Activated naive CD8-positive, alpha-beta T cell (primary cell): Measurements from ENCODE around the gene AGAP3.

Source experiments
- H3K27ac Mint-ChIP-seq: one replicate; pipeline ENCODE4 v1.8.0; 2021; ENCODE audit warnings: mixed read lengths
- H3K27me3 Mint-ChIP-seq: one replicate; pipeline ENCODE4 v1.8.0; 2021; ENCODE audit warnings: mixed read lengths
- H3K36me3 Mint-ChIP-seq: one replicate; pipeline ENCODE4 v1.8.0; 2021; ENCODE audit warnings: mixed read lengths
- H3K4me1 Mint-ChIP-seq: one replicate; pipeline ENCODE4 v1.8.0; 2021; ENCODE audit warnings: low read depth, mixed read lengths
- H3K4me3 Mint-ChIP-seq: one replicate; pipeline ENCODE4 v1.8.0; 2021; ENCODE audit warnings: mild to moderate bottlenecking, mixed read lengths
- H3K9me3 Mint-ChIP-seq: one replicate; pipeline ENCODE4 v1.8.0; 2021; ENCODE audit warnings: low read depth, mixed read lengths

The AGAP3 gene

GRCh38 chr7:151075978-151076426, 10.3 kb upstream of the AGAP3 start:
- Mint-ChIP-seq H3K9me3 (no peaks in the 10 kb centered on the region), H3K27me3 (no peaks in the 10 kb centered on the region), H3K4me1 (peaks cover 17% of the 10 kb centered on the region), H3K4me3 (no peak overlapping the region), H3K27ac (no peak overlapping the region), H3K36me3 (peaks cover 2% of the 10 kb centered on the region)

GRCh38 chr7:151076863-151077704, 9.2 kb upstream of the AGAP3 start:
- no peaks in the 10 kb centered on the region for H3K9me3 Mint-ChIP-seq
- no peak overlapping the region for H3K4me3 Mint-ChIP-seq
- H3K27ac Mint-ChIP-seq, result no peak overlapping the region
- no peaks in the 10 kb centered on the region for H3K27me3 Mint-ChIP-seq
- peaks cover 2% of the 10 kb centered on the region for H3K36me3 Mint-ChIP-seq
- peaks cover 17% of the 10 kb centered on the region for H3K4me1 Mint-ChIP-seq

GRCh38 chr7:151077705-151078232, 8.5 kb upstream of the AGAP3 start:
- Mint-ChIP-seq H3K27me3 (no peaks in the 10 kb centered on the region), H3K4me1 (peaks cover 20% of the 10 kb centered on the region), H3K4me3 (peak overlapping the region; percentile 95), H3K27ac (peak overlapping the region; percentile 76), H3K36me3 (peaks cover 2% of the 10 kb centered on the region), H3K9me3 (no peaks in the 10 kb centered on the region)

- peaks cover 22% of the 10 kb centered on the region for H3K4me1 Mint-ChIP-seq
- H3K27me3 Mint-ChIP-seq, result no peaks in the 10 kb centered on the region
- H3K36me3 Mint-ChIP-seq, result peaks cover 2% of the 10 kb centered on the region
- H3K4me3 Mint-ChIP-seq, result peak overlapping the region; percentile 95
- peak overlapping the region; percentile 76 for H3K27ac Mint-ChIP-seq
- no peaks in the 10 kb centered on the region for H3K9me3 Mint-ChIP-seq
These were observed 7.8 kb upstream of the AGAP3 start for GRCh38 chr7:151078233-151079040.

GRCh38 chr7:151079199-151079910, 6.9 kb upstream of the AGAP3 start:
- peaks cover 25% of the 10 kb centered on the region for H3K4me1 Mint-ChIP-seq
- peak overlapping the region; percentile 95 for H3K4me3 Mint-ChIP-seq
- H3K36me3 Mint-ChIP-seq, result peaks cover 2% of the 10 kb centered on the region
- H3K27me3 Mint-ChIP-seq, result no peaks in the 10 kb centered on the region
- H3K27ac Mint-ChIP-seq, result peak overlapping the region; percentile 90
- H3K9me3 Mint-ChIP-seq, result no peaks in the 10 kb centered on the region

- peaks cover 2% of the 10 kb centered on the region for H3K36me3 Mint-ChIP-seq
- peaks cover 29% of the 10 kb centered on the region for H3K4me1 Mint-ChIP-seq
- H3K4me3 Mint-ChIP-seq, result peak overlapping the region; percentile 95
- peaks cover 4% of the 10 kb centered on the region for H3K27me3 Mint-ChIP-seq
- H3K27ac Mint-ChIP-seq, result peak overlapping the region; percentile 90
- no peaks in the 10 kb centered on the region for H3K9me3 Mint-ChIP-seq
These were observed 6.2 kb upstream of the AGAP3 start for GRCh38 chr7:151080067-151080521.

GRCh38 chr7:151080522-151081169, 5.6 kb upstream of the AGAP3 start, which contains the start of gene FASTK:
TSS of gene FASTK (minus strand) at chr7:151080809. CDS start at chr7:151080766, 43 bp downstream.
- Mint-ChIP-seq H3K27me3 (peaks cover 6% of the 10 kb centered on the region), H3K27ac (peak within 1 kb of the TSS; percentile 90), H3K36me3 (peaks cover 2% of the 10 kb centered on the region), H3K4me1 (peaks cover 35% of the 10 kb centered on the region), H3K9me3 (no peaks in the 10 kb centered on the region), H3K4me3 (peak within 1 kb of the TSS; percentile 95)

- H3K27me3 Mint-ChIP-seq, result peaks cover 6% of the 10 kb centered on the region
- peak overlapping the region; percentile 50 for H3K27ac Mint-ChIP-seq
- peaks cover 38% of the 10 kb centered on the region for H3K4me1 Mint-ChIP-seq
These were observed 4.8 kb upstream of the AGAP3 start for GRCh38 chr7:151081170-151082101.

GRCh38 chr7:151082141-151083070, 3.9 kb upstream of the AGAP3 start:
- peaks cover 6% of the 10 kb centered on the region for H3K27me3 Mint-ChIP-seq
- no peaks in the 10 kb centered on the region for H3K9me3 Mint-ChIP-seq
- H3K36me3 Mint-ChIP-seq, result peaks cover 2% of the 10 kb centered on the region
- H3K4me1 Mint-ChIP-seq, result peaks cover 38% of the 10 kb centered on the region
- H3K27ac Mint-ChIP-seq, result peak overlapping the region; percentile 83
- H3K4me3 Mint-ChIP-seq, result peak overlapping the region; percentile 90

More at GRCh38 chr7:151081170-151082101, 4.8 kb upstream of the AGAP3 start:
- Mint-ChIP-seq H3K36me3 (peaks cover 2% of the 10 kb centered on the region), H3K9me3 (no peaks in the 10 kb centered on the region), H3K4me3 (peak overlapping the region; percentile 95)

- peak within 1 kb of the TSS; percentile 83 for H3K27ac Mint-ChIP-seq
- H3K4me1 Mint-ChIP-seq, result peaks cover 36% of the 10 kb centered on the region
- peaks cover 6% of the 10 kb centered on the region for H3K27me3 Mint-ChIP-seq
These were observed 3.0 kb upstream of the AGAP3 start, which contains the start of gene TMUB1 for GRCh38 chr7:151083071-151083823. TSS of gene TMUB1 (minus strand) at chr7:151083493. CDS start at chr7:151082563, 930 bp downstream.

GRCh38 chr7:151083824-151084160, 2.5 kb upstream of the AGAP3 start:
- Mint-ChIP-seq H3K4me1 (peaks cover 35% of the 10 kb centered on the region), H3K27me3 (peaks cover 6% of the 10 kb centered on the region), H3K36me3 (peaks cover 2% of the 10 kb centered on the region), H3K4me3 (peak overlapping the region; percentile 77), H3K9me3 (no peaks in the 10 kb centered on the region), H3K27ac (peak overlapping the region; percentile 16)

More at GRCh38 chr7:151083071-151083823, 3.0 kb upstream of the AGAP3 start, which contains the start of gene TMUB1:
- Mint-ChIP-seq H3K36me3 (peaks cover 2% of the 10 kb centered on the region), H3K9me3 (no peaks in the 10 kb centered on the region), H3K4me3 (peak within 1 kb of the TSS; percentile 90)

- peaks cover 32% of the 10 kb centered on the region for H3K4me1 Mint-ChIP-seq
- peak overlapping the region; percentile 86 for H3K4me3 Mint-ChIP-seq
- peak overlapping the region; percentile 86 for H3K27ac Mint-ChIP-seq
- peaks cover 8% of the 10 kb centered on the region for H3K27me3 Mint-ChIP-seq
- no peaks in the 10 kb centered on the region for H3K36me3 Mint-ChIP-seq
- no peaks in the 10 kb centered on the region for H3K9me3 Mint-ChIP-seq
These were observed 965 bp upstream of the AGAP3 start for GRCh38 chr7:151085329-151085690.
